Mammary epithelial cell (primary cell): ENCODE data around the gene METRNL.

Experiments used
- CTCF ChIP-seq, 2 donors: IDR thresholded peaks in 1 of 2; conservative IDR thresholded peaks in 1 of 2; 2 replicates each; pipeline ENCODE4 v1.5.1; 2011 to 2012; ENCODE audit warnings: inconsistent platforms in 2 of 2, low read length in 2 of 2, mild to moderate bottlenecking in 2 of 2, control low read depth in 1 of 2, low read depth in 1 of 2; ENCODE audit not compliant: insufficient read depth in 1 of 2; ENCODE audit errors: extremely low read depth in 1 of 2
- EZH2 ChIP-seq: IDR thresholded peaks from 2 replicates; pipeline ENCODE4 v1.6.1; 2012; ENCODE audit warnings: low read length, inconsistent platforms, borderline replicate concordance

- TF ChIP-seq CTCF (conservative IDR thresholded peaks at IDR 0.05 in 1 of 2, IDR thresholded peaks at IDR 0.05 in 1 of 2; ENCODE audit: extremely low read depth in 1 of 2, insufficient read depth in 1 of 2, low read depth in 1 of 2, low read length in 2 of 2) (no peak), EZH2 (no peak)
These were observed 12.8 kb downstream of the METRNL start for GRCh38 chr17:83092186-83092585.
